ENCODE results near the gene ATP10B. TPM values are rescaled to one million over a fixed set of nuclear protein-coding genes. Genes with fewer than 3 reads are reported as not detected.

Gene ATP10B
- total RNA-seq, 5 donors from 2014 or later (not counting 1 experiment from before 2014, with no cell fraction given): 0.07 to 0.12 (median 0.09) TPM; not detected in 2

DNA sequence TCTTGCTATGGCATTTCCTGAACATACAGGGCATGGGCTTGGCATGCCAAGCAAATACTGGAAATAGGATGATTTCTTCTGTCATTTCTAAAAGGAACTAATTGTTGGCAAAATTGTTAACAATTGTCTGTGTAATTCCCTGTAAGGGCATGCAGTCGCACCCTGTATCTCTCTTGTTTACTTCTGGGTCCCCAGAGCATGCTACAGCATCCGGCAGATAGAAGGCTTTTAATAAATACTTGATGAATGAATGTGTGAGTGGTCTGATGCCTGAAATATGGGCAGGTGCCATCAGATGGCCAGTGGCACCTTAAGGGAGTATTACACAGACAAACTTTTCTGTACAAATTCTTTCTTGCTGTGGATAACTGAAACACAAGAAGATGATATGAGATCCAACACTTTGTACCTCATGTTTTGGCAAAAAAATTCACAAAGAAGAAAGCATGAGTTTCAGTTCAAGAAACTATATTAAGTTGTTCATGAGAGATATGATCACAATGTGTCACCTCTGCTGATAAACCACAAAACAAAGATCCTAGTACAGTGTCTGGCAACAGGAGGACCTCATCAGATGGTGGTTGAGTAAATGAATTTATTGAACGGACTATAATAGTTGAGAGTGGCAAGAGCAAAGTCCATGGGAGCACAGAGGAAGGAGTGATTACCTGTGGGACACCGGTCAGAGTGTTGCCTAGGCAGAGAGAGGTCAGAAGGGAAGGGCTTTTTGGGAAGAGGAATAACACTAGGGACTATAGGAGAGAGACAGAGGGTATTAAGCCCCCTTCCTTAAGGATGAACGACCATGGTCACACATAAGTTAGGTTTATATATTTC lies 194.2 kb downstream of the ATP10B start:
- H3K9me3 Mint-ChIP-seq: no peaks in the 10 kb centered on the region
- H3K27me3 Mint-ChIP-seq: peaks cover 11 to 26% of the 10 kb centered on the region in 2 donors
- ATAC-seq (replicated peaks in 1 of 4) (no peak), DNase-seq (no peak)
- no peak overlapping the region for H3K27ac ChIP-seq (ENCODE audit: low read length)
- H3K27ac Mint-ChIP-seq: no peak overlapping the region
- CTCF ChIA-PET: no interaction called here
- H3K4me1 ChIP-seq (ENCODE audit: control insufficient read depth in 1 of 2, extremely low read depth in 1 of 2, insufficient read depth in 2 of 2, low read length in 2 of 2): no peaks in the 10 kb centered on the region
- H3K4me3 Mint-ChIP-seq: no peak overlapping the region
- H3K27me3 ChIP-seq (replicated peaks in 1 of 2; ENCODE audit: control insufficient read depth in 2 of 2, extremely low read depth in 1 of 2, insufficient read depth in 2 of 2, low read length in 1 of 2): peaks cover 0 to 2% of the 10 kb centered on the region in 2 experiments
- no peaks in the 10 kb centered on the region for H3K9me3 ChIP-seq
- H3K36me3 ChIP-seq (ENCODE audit: control insufficient read depth in 2 of 2, extremely low read depth in 1 of 2, insufficient read depth in 1 of 2, low read length in 1 of 2): no peaks in the 10 kb centered on the region
- H3K4me1 Mint-ChIP-seq: no peaks in the 10 kb centered on the region
- H3K4me3 ChIP-seq (ENCODE audit: control insufficient read depth in 1 of 2, extremely low read depth in 1 of 2, low read length in 1 of 2): no peak overlapping the region
- H3K36me3 Mint-ChIP-seq: no peaks in the 10 kb centered on the region
- POLR2A ChIA-PET: no interaction called here
- 60% methylated on average over 3 of the region's 5 CpGs for WGBS (ENCODE audit: insufficient coverage)

DNA sequence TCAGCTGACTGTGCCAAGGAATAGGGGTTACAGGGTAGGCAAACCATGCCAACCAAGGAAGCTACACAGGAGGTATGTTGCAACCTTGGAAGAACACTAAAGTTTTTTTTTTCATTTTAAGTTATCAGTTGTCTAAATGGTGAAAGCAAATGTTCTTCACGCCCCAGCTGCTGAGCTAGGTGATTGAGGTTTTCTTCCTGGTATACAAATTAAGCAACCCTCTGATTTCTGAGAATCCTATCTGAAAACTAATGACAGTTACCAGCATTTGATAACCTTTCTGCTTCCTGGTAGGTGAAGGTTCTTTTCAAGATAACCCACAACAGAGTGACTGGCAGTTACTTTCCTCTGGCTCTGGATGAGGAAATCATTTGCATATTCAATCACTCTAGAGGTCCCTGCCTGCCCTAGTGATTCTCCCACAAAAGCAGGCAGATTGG lies 194.9 kb downstream of the ATP10B start:
- H3K27me3 Mint-ChIP-seq: peaks cover 11 to 26% of the 10 kb centered on the region in 2 donors
- CTCF ChIA-PET: no interaction called here
- H3K9me3 Mint-ChIP-seq: no peaks in the 10 kb centered on the region
- no peaks in the 10 kb centered on the region for H3K36me3 ChIP-seq (ENCODE audit: control insufficient read depth in 2 of 2, extremely low read depth in 1 of 2, insufficient read depth in 1 of 2, low read length in 1 of 2)
- H3K36me3 Mint-ChIP-seq: no peaks in the 10 kb centered on the region
- H3K4me3 Mint-ChIP-seq: no peak overlapping the region
- DNase-seq (no peak), ATAC-seq (replicated peaks in 1 of 4) (no peak)
- no peak overlapping the region for H3K27ac ChIP-seq (ENCODE audit: low read length)
- peaks cover 0 to 2% of the 10 kb centered on the region in 2 experiments for H3K27me3 ChIP-seq (replicated peaks in 1 of 2; ENCODE audit: control insufficient read depth in 2 of 2, extremely low read depth in 1 of 2, insufficient read depth in 2 of 2, low read length in 1 of 2)
- H3K9me3 ChIP-seq: no peaks in the 10 kb centered on the region
- no peak overlapping the region for H3K27ac Mint-ChIP-seq
- no CpG with 5 or more reads among the region's 1 CpG for WGBS (ENCODE audit: insufficient coverage)
- no peaks in the 10 kb centered on the region for H3K4me1 ChIP-seq (ENCODE audit: control insufficient read depth in 1 of 2, extremely low read depth in 1 of 2, insufficient read depth in 2 of 2, low read length in 2 of 2)
- H3K4me3 ChIP-seq (ENCODE audit: control insufficient read depth in 1 of 2, extremely low read depth in 1 of 2, low read length in 1 of 2): no peak overlapping the region
- no peaks in the 10 kb centered on the region for H3K4me1 Mint-ChIP-seq
- POLR2A ChIA-PET: interaction anchor here in 1 of 2 donors (0.6 kb wide), 1 partner anchor 46 kb away, joined by 3 read pairs; no protein-coding TSS in a partner anchor

DNA sequence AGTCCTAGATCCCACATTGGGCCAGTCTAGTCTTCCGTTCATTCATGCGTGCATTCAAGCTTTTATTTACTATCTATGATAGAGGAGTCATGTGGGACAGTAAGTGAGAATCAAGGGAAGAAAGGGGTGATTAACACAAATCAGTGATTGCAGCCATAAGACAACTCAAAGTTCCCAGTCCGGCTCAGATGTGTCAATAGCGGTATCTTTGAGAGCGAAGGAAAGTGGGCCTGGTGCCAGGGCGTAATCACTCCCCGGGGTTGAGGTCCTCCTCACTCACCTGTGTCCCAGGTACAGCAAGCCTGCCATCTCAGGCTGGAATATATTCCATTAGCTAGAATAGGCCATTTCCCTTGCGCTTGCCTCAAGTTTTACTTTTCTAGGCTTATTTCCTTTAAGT lies 196.3 kb downstream of the ATP10B start:
- Mint-ChIP-seq H3K4me3 (no peak overlapping the region), H3K4me1 (no peaks in the 10 kb centered on the region), H3K36me3 (no peaks in the 10 kb centered on the region), H3K27ac (no peak overlapping the region), H3K27me3 (peaks cover 10 to 26% of the 10 kb centered on the region in 2 donors), H3K9me3 (no peaks in the 10 kb centered on the region)
- Histone ChIP-seq H3K27ac (ENCODE audit: low read length) (no peak overlapping the region), H3K27me3 (replicated peaks in 1 of 2; ENCODE audit: control insufficient read depth in 2 of 2, extremely low read depth in 1 of 2, insufficient read depth in 2 of 2, low read length in 1 of 2) (peaks cover 0 to 2% of the 10 kb centered on the region in 2 experiments), H3K4me3 (ENCODE audit: control insufficient read depth in 1 of 2, extremely low read depth in 1 of 2, low read length in 1 of 2) (no peak overlapping the region), H3K36me3 (ENCODE audit: control insufficient read depth in 2 of 2, extremely low read depth in 1 of 2, insufficient read depth in 1 of 2, low read length in 1 of 2) (no peaks in the 10 kb centered on the region), H3K4me1 (ENCODE audit: control insufficient read depth in 1 of 2, extremely low read depth in 1 of 2, insufficient read depth in 2 of 2, low read length in 2 of 2) (no peaks in the 10 kb centered on the region), H3K9me3 (no peaks in the 10 kb centered on the region)
- DNase-seq (no peak), ATAC-seq (replicated peaks in 1 of 4) (no peak)
- WGBS (ENCODE audit: insufficient coverage): 100% methylated on average over 5 of the region's 8 CpGs
- POLR2A ChIA-PET: interaction anchor here in 1 of 2 donors (0.5 kb wide), 1 partner anchor 81 kb away, joined by 3 read pairs; no protein-coding TSS in a partner anchor
- CTCF ChIA-PET: no interaction called here

DNA sequence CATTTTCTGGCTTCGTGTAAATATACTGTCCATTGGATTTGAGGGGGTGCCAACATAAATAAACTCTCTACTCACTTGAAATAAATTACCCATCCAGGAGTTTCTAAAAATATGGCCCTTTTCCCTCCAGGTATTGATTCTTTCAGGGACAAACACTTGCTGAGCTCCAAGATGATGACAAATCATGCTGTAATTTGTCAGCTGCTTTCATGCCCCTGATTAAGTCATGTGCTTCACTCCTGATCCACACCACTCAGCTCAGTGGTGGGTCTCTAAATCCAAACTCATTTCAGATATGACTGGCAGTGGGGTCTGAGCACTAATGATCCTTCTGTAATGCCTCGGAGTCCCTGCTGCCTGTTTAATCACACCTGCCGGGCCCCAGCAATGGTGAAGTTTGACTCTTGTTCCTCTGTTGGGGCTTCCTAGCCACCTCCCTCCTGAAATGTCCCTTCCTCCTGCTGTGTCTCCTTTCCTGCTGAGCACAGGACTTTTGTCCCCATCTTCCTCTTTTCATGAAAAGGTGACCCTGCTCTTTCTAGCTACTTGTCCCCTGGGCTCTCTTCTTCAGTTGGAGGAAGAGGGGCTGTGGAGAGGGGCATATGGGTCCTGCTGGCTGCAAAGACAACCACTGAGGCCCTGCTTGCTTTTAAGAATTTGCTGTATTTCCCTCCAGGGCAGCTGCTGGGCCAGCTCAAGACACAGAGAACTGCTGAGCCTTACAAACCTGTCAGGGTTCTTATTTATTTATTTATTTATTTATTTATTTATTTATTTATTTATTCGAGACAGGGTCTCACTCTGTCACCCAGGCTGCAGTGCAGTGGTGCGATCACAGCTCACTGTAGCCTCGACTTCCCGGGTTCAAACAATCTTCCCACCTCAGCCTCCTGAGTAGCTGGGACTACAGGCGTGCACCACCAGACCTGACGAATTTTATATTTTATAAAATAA lies 200.0 kb downstream of the ATP10B start:
- Histone ChIP-seq H3K27me3 (replicated peaks in 1 of 2; ENCODE audit: control insufficient read depth in 2 of 2, extremely low read depth in 1 of 2, insufficient read depth in 2 of 2, low read length in 1 of 2) (peaks cover 0 to 10% of the 10 kb centered on the region in 2 experiments), H3K4me3 (ENCODE audit: control insufficient read depth in 1 of 2, extremely low read depth in 1 of 2, low read length in 1 of 2) (no peak overlapping the region), H3K36me3 (ENCODE audit: control insufficient read depth in 2 of 2, extremely low read depth in 1 of 2, insufficient read depth in 1 of 2, low read length in 1 of 2) (no peaks in the 10 kb centered on the region), H3K27ac (ENCODE audit: low read length) (no peak overlapping the region), H3K4me1 (ENCODE audit: control insufficient read depth in 1 of 2, extremely low read depth in 1 of 2, insufficient read depth in 2 of 2, low read length in 2 of 2) (no peaks in the 10 kb centered on the region), H3K9me3 (no peaks in the 10 kb centered on the region)
- no peak overlapping the region for H3K4me3 Mint-ChIP-seq
- WGBS (ENCODE audit: insufficient coverage): 79% methylated on average over 2 of the region's 9 CpGs
- DNase-seq: no peak
- no peak overlapping the region for H3K27ac Mint-ChIP-seq
- POLR2A ChIA-PET: no interaction called here
- H3K4me1 Mint-ChIP-seq: no peaks in the 10 kb centered on the region
- CTCF ChIA-PET: no interaction called here
- H3K9me3 Mint-ChIP-seq: no peaks in the 10 kb centered on the region
- peaks cover 1 to 9% of the 10 kb centered on the region in 2 donors for H3K27me3 Mint-ChIP-seq
- no peaks in the 10 kb centered on the region for H3K36me3 Mint-ChIP-seq
- ATAC-seq (replicated peaks in 1 of 4): no peak

DNA sequence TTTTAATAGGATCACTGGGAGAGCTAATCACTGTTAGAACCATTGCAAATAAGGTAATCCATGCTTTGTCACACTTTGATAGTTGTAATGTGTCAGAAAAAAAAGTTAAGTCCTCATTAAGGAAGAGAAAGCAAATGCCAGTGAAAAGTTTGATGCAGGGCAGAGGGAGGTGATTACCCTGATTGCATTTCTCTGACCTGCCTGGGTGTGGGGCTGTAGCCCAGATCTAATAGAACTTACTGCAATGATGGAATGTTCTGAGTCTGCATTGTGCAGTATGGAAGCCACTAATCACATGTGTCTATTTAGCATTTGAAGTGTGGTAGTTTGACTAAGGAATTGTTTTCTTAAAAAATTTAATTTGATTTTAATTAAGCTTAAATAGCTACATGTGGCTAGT lies 202.7 kb downstream of the ATP10B start:
- Histone ChIP-seq H3K36me3 (ENCODE audit: control insufficient read depth in 2 of 2, extremely low read depth in 1 of 2, insufficient read depth in 1 of 2, low read length in 1 of 2) (no peaks in the 10 kb centered on the region), H3K9me3 (no peaks in the 10 kb centered on the region), H3K27me3 (replicated peaks in 1 of 2; ENCODE audit: control insufficient read depth in 2 of 2, extremely low read depth in 1 of 2, insufficient read depth in 2 of 2, low read length in 1 of 2) (peaks cover 0 to 8% of the 10 kb centered on the region in 2 experiments), H3K27ac (ENCODE audit: low read length) (no peak overlapping the region), H3K4me1 (ENCODE audit: control insufficient read depth in 1 of 2, extremely low read depth in 1 of 2, insufficient read depth in 2 of 2, low read length in 2 of 2) (no peaks in the 10 kb centered on the region), H3K4me3 (ENCODE audit: control insufficient read depth in 1 of 2, extremely low read depth in 1 of 2, low read length in 1 of 2) (no peak overlapping the region)
- POLR2A ChIA-PET: no interaction called here
- Mint-ChIP-seq H3K4me1 (no peaks in the 10 kb centered on the region), H3K27me3 (peaks cover 3 to 4% of the 10 kb centered on the region in 2 donors), H3K27ac (no peak overlapping the region), H3K4me3 (no peak overlapping the region), H3K9me3 (no peaks in the 10 kb centered on the region), H3K36me3 (no peaks in the 10 kb centered on the region)
- CTCF ChIA-PET: no interaction called here
- DNase-seq: no peak
- ATAC-seq (replicated peaks in 1 of 4): no peak

DNA sequence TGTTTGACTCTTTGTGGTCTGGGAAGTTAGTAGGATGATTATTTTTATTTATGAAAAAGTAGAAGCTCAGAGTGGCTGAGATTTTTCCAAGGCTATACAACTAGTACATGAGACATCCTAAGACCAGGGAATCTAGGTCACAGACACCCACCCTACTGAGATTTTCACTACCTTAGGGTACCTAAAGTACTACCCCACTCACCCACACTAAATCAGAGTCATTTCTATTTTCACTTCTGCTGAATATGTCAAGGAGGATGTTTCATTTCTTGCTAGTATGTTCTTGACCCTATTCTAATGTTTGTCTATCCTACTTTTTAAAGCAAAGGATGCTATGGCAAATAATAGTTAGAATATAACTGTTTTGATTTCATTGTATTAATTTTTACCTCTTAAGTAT lies 206.0 kb downstream of the ATP10B start:
- CTCF ChIA-PET: no interaction called here
- H3K27ac Mint-ChIP-seq: no peak overlapping the region
- no peaks in the 10 kb centered on the region for H3K9me3 Mint-ChIP-seq
- no peak for DNase-seq
- Histone ChIP-seq H3K27ac (ENCODE audit: low read length) (no peak overlapping the region), H3K36me3 (ENCODE audit: control insufficient read depth in 2 of 2, extremely low read depth in 1 of 2, insufficient read depth in 1 of 2, low read length in 1 of 2) (no peaks in the 10 kb centered on the region), H3K4me1 (ENCODE audit: control insufficient read depth in 1 of 2, extremely low read depth in 1 of 2, insufficient read depth in 2 of 2, low read length in 2 of 2) (no peaks in the 10 kb centered on the region), H3K9me3 (no peaks in the 10 kb centered on the region), H3K4me3 (ENCODE audit: control insufficient read depth in 1 of 2, extremely low read depth in 1 of 2, low read length in 1 of 2) (no peak overlapping the region), H3K27me3 (replicated peaks in 1 of 2; ENCODE audit: control insufficient read depth in 2 of 2, extremely low read depth in 1 of 2, insufficient read depth in 2 of 2, low read length in 1 of 2) (peaks cover 0 to 8% of the 10 kb centered on the region in 2 experiments)
- H3K27me3 Mint-ChIP-seq: peaks cover 6 to 9% of the 10 kb centered on the region in 2 donors
- ATAC-seq (replicated peaks in 1 of 4): no peak
- no peak overlapping the region for H3K4me3 Mint-ChIP-seq
- H3K4me1 Mint-ChIP-seq: no peaks in the 10 kb centered on the region
- POLR2A ChIA-PET: interaction anchor here in 1 of 2 donors (0.6 kb wide), 1 partner anchor 23 kb away, joined by 10 read pairs; no protein-coding TSS in a partner anchor
- H3K36me3 Mint-ChIP-seq: no peaks in the 10 kb centered on the region

Data from T-cell (primary cell).